NOMO-1 treated with dmso at 0.1 percent for 144 hours (cell line): Measurements from ENCODE around the gene AIPL1.

Experiments
- DNase-seq: peaks from one replicate; lab custom pipeline; 2025; ENCODE audit not compliant: unreplicated experiment; lab: John Stamatoyannopoulos, UW

The AIPL1 gene

GRCh38 chr17:6374761-6375312, 60.1 kb downstream of the AIPL1 start:
- DNase-seq, result no peak

DNA sequence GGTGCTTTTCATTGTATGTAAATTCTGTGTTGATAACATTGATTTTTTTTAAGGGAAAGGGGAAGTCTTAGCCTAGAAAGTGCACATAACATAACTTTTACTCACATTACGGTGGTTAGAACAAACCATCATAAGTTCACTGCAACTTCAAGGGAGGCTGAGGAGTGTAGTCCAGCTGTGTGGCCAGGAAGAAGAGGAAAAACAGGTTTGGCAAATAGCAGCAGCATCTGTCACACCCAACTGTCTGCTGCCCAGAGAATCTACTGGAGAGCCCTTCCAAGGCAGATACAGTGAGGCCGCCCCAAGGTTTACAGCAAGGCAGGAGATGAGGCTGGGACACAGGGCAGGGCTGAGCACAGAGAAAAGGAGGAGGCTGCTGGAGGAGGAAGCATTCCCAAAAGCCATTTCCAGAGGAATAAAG, 60.6 kb downstream of the AIPL1 start:
- no peak for DNase-seq
